Endothelial cell of umbilical vein (primary cell): ENCODE results near the gene PAQR6. TPM values are rescaled to one million over a fixed set of nuclear protein-coding genes. Genes with fewer than 3 reads are reported as not detected.

Source experiments
- BruUV-seq: library from RNA; stranded (reverse); fragments of 400-500 nt; replicated peaks from 2 replicates; lab custom pipeline; 2021; lab: Mats Ljungman, UMichigan
- CTCF ChIA-PET: fragments of 300-600, 350-600 bp; sonication (Branson Sonifier 250); formaldehyde crosslinking; loops from one replicate; lab custom pipeline; 2021; ENCODE audit warnings: antibody characterized with exemption, inconsistent platforms; lab: Charles Lee
- POLR2A ChIA-PET: fragments of 300-600, 350-600 bp; sonication (Branson Sonifier 250); formaldehyde crosslinking; loops from one replicate; lab custom pipeline; 2021; ENCODE audit warnings: antibody characterized with exemption, inconsistent platforms; lab: Charles Lee
- DNase-seq: peaks from one replicate; pipeline ENCODE4 v3.0.0-alpha.2; 2011; ENCODE audit warnings: low read depth, low spot score
- FAIRE-seq: peaks from 2 replicates; lab custom pipeline; 2011; peaks lifted over from hg19 to GRCh38; lab: Jason Lieb, UNC
- H2AFZ ChIP-seq: 2 replicates; pipeline ENCODE4 v1.6.0; 2012; ENCODE audit warnings: low read depth, low read length, control low read depth, inconsistent platforms
- H3K27ac ChIP-seq: 2 replicates; pipeline ENCODE4 v1.5.1; 2011; ENCODE audit warnings: low read depth, mild to moderate bottlenecking, control low read depth, low read length, moderate library complexity; ENCODE audit not compliant: insufficient read depth
- H3K27me3 ChIP-seq, 2 experiments: 2 replicates each; pipeline versions ENCODE4 v1.6.0 to v1.6.1; 2011; ENCODE audit warnings: low read length in 2 of 2, mixed read lengths in 1 of 2; ENCODE audit not compliant: control insufficient read depth in 2 of 2, insufficient read depth in 2 of 2
- H3K36me3 ChIP-seq, 2 experiments: 2 replicates in 1 of 2; 3 replicates in 1 of 2; pipeline ENCODE4 v1.5.1; 2011; ENCODE audit warnings: low read length in 2 of 2, mild to moderate bottlenecking in 1 of 2, moderate library complexity in 1 of 2; ENCODE audit not compliant: control insufficient read depth in 2 of 2, insufficient read depth in 2 of 2; ENCODE audit errors: extremely low read depth in 1 of 2
- H3K4me1 ChIP-seq: 3 replicates; pipeline ENCODE4 v1.5.1; 2011; ENCODE audit warnings: mild to moderate bottlenecking, low read length; ENCODE audit not compliant: control insufficient read depth, insufficient read depth; ENCODE audit errors: extremely low read depth
- H3K4me2 ChIP-seq: 2 replicates; pipeline ENCODE4 v1.6.1; 2011; ENCODE audit warnings: low read length, control low read depth, mixed read lengths; ENCODE audit not compliant: insufficient read depth
- H3K4me3 ChIP-seq, 3 experiments: fragments of 200-600 bp in 1 of 3; sonication (generic), shearing (Covaris generic) in 1 of 3; replicated peaks in 1 of 3; 2 replicates each; pipeline ENCODE4 v1.5.1; 2011 to 2016; ENCODE audit warnings: control low read depth in 3 of 3, low read length in 3 of 3, mild to moderate bottlenecking in 2 of 3, inconsistent platforms in 1 of 3, low read depth in 1 of 3, moderate library complexity in 1 of 3; ENCODE audit not compliant: insufficient read depth in 1 of 3
- H3K79me2 ChIP-seq: 2 replicates; pipeline ENCODE4 v1.6.0; 2012; ENCODE audit warnings: low read length, inconsistent platforms; ENCODE audit not compliant: control insufficient read depth, insufficient read depth
- H3K9ac ChIP-seq: replicated peaks from 2 replicates; pipeline ENCODE3; 2011; ENCODE audit warnings: low read length, control low read depth; ENCODE audit not compliant: insufficient read depth; ENCODE audit errors: extremely low read depth
- H3K9me1 ChIP-seq: replicated peaks from 3 replicates; pipeline ENCODE4 v1.6.0; 2011; ENCODE audit warnings: mild to moderate bottlenecking, low read length; ENCODE audit not compliant: control insufficient read depth, insufficient read depth; ENCODE audit errors: extremely low read depth
- H3K9me3 ChIP-seq: replicated peaks from 2 replicates; pipeline ENCODE4 v1.5.1; 2012; ENCODE audit warnings: low read length, inconsistent platforms; ENCODE audit not compliant: control insufficient read depth, insufficient read depth
- H4K20me1 ChIP-seq: replicated peaks from 2 replicates; pipeline ENCODE3; 2011; ENCODE audit warnings: mild to moderate bottlenecking, low read length; ENCODE audit not compliant: control insufficient read depth, insufficient read depth; ENCODE audit errors: extremely low read depth
- EZH2 ChIP-seq: IDR thresholded peaks from 2 replicates; pipeline ENCODE4 v1.6.1; 2012; ENCODE audit warnings: borderline replicate concordance, low read depth, mild to moderate bottlenecking, moderate library complexity, low read length, inconsistent platforms; ENCODE audit not compliant: severe bottlenecking
- FOS ChIP-seq: IDR thresholded peaks from 2 replicates; pipeline ENCODE4 v1.6.1; 2011; ENCODE audit warnings: mild to moderate bottlenecking, low read length, moderate library complexity, borderline replicate concordance; ENCODE audit not compliant: insufficient read depth
- GATA2 ChIP-seq: IDR thresholded peaks from 2 replicates; pipeline ENCODE4 v1.7.0; 2011; ENCODE audit warnings: low read depth, mild to moderate bottlenecking, moderate library complexity, mixed read lengths, low read length; ENCODE audit not compliant: insufficient read length, insufficient read depth
- JUN ChIP-seq: IDR thresholded peaks from 2 replicates; pipeline ENCODE4 v1.6.1; 2011; ENCODE audit warnings: borderline replicate concordance, low read depth; ENCODE audit not compliant: insufficient read length, insufficient read depth
- MYC ChIP-seq: IDR thresholded peaks from one replicate; pipeline ENCODE4 v1.6.1; 2011; ENCODE audit warnings: mild to moderate bottlenecking, low read depth, low read length
- POLR2A ChIP-seq: IDR thresholded peaks from 2 replicates; pipeline ENCODE4 v1.6.1; 2012; ENCODE audit warnings: low read depth, mild to moderate bottlenecking, control low read depth, low read length
- POLR2AphosphoS5 ChIP-seq: IDR thresholded peaks from 2 replicates; pipeline ENCODE4 v1.6.1; 2012; ENCODE audit warnings: low read depth, mild to moderate bottlenecking, control low read depth, low read length, moderate library complexity; ENCODE audit not compliant: insufficient read depth
- dilution Hi-C: fragments of 300-500 bp; cut with MboI; formaldehyde crosslinking; loops from one replicate; pipeline ENCODE4 v1.15.0; 2019; ENCODE audit warnings: low sequenced_read_pairs; ENCODE audit not compliant: extremely low pct_ligation_motif_present
- intact Hi-C: fragments of 100-400 bp; cut with micrococcal nuclease; formaldehyde crosslinking; loops from one replicate; pipeline ENCODE4 v1.10.0; 2022
- polyA plus RNA-seq, 4 experiments: library from polyadenylated mRNA; depleted of rRNA in 3 of 4; stranded (reverse) in 3 of 4; unstranded in 1 of 4; fragments of >200 nt; gene quantifications; 2 replicates each; pipeline versions ENCODE4 v1.2.1 to v1.2.3, GENCODE V29; 2011 to 2012; ENCODE audit warnings: missing spikeins in 1 of 4
- total RNA-seq: library from RNA; stranded (reverse); gene quantifications from 2 replicates; pipeline ENCODE4 v1.2.3, GENCODE V29; 2021
- TF ChIP-seq, protein P1 (sequence below), 2 donors: IDR thresholded peaks; 1 replicate in 1 of 2; 2 replicates in 1 of 2; pipeline ENCODE4 v1.5.1; 2011; ENCODE audit warnings: low read length in 2 of 2, mild to moderate bottlenecking in 2 of 2, moderate library complexity in 2 of 2, control low read depth in 1 of 2, inconsistent platforms in 1 of 2, low read depth in 1 of 2; ENCODE audit not compliant: insufficient read depth in 1 of 2; ENCODE audit errors: extremely low read depth in 1 of 2
- TF ChIP-seq, protein P2 (sequence below): IDR thresholded peaks from 2 replicates; pipeline ENCODE4 v1.6.1; 2011; ENCODE audit not compliant: insufficient read depth, insufficient read length

The PAQR6 gene
- total and polyA plus RNA-seq, 2 donors (not counting 3 experiments of a cell fraction or from before 2014, with no cell fraction given): 1.6 to 2.2 TPM

DNA sequence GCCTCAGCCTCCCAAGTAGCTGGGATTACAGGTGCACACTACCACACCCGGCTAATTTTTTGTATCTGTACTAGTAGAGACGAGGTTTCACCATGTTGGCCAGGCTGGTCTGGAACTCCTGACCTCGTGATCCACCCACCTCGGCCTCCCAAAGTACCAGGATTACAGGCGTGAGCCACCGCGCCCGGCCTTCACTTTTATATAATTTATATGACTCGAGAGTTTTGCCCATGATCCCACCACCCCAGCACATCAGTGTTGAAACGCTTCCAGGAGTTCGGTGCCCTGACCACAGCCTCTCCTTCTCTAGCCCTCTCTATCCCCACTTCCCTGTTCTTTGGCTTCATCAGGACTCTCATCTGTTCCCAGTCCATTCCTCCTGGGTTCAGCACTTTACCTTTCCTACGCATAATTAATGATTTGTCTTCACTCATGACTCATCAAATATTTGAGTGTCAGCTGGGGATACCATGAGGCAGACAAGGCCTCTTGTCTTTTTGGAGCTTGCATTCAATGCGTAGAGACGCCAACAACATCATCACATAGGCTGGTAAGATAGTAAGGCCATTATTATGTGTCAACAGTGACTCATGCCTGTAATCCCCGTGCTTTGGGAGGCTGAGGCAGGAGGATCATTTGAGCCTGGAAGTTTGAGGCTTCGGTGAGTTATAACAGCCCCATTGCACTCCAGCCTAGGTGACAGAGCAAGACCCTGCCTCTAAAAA, 33.7 kb downstream of the PAQR6 start:
- no TSS peak for BruUV-seq
- no peak overlapping the region for H3K9ac ChIP-seq
- H4K20me1 ChIP-seq: no peaks in the 10 kb centered on the region
- no peaks in the 10 kb centered on the region for H3K9me1 ChIP-seq
- peaks cover 0 to 9% of the 10 kb centered on the region in 2 experiments for H3K36me3 ChIP-seq
- peaks cover 8% of the 10 kb centered on the region for H3K79me2 ChIP-seq
- H3K27ac ChIP-seq: no peak overlapping the region
- CTCF ChIA-PET: interaction anchor here (3.1 to 4.6 kb wide), 2 partner anchors 10 to 67 kb away, joined by 28 to 43 read pairs; no protein-coding TSS in a partner anchor
- no peaks in the 10 kb centered on the region for H3K9me3 ChIP-seq
- FAIRE-seq (no peak), DNase-seq (no peak)
- POLR2A ChIA-PET: interaction anchor here (1.6 kb wide), 1 partner anchor 67 kb away, joined by 3 read pairs; no protein-coding TSS in a partner anchor
- H3K4me3 ChIP-seq: no peak overlapping the region
- dilution Hi-C loops: no loop called here
- no peak for TF ChIP-seq GATA2
- TF ChIP-seq MYC: no peak
- TF ChIP-seq, protein P1, sequence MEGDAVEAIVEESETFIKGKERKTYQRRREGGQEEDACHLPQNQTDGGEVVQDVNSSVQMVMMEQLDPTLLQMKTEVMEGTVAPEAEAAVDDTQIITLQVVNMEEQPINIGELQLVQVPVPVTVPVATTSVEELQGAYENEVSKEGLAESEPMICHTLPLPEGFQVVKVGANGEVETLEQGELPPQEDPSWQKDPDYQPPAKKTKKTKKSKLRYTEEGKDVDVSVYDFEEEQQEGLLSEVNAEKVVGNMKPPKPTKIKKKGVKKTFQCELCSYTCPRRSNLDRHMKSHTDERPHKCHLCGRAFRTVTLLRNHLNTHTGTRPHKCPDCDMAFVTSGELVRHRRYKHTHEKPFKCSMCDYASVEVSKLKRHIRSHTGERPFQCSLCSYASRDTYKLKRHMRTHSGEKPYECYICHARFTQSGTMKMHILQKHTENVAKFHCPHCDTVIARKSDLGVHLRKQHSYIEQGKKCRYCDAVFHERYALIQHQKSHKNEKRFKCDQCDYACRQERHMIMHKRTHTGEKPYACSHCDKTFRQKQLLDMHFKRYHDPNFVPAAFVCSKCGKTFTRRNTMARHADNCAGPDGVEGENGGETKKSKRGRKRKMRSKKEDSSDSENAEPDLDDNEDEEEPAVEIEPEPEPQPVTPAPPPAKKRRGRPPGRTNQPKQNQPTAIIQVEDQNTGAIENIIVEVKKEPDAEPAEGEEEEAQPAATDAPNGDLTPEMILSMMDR (IDR thresholded peaks at IDR 0.05; ENCODE audit: extremely low read depth in 1 of 2, insufficient read depth in 1 of 2, low read depth in 1 of 2, low read length in 2 of 2): no peak
- TF ChIP-seq FOS: no peak
- no peak for TF ChIP-seq JUN
- no peak for TF ChIP-seq POLR2AphosphoS5
- TF ChIP-seq EZH2: no peak
- TF ChIP-seq POLR2A: no peak
- TF ChIP-seq, protein P2, sequence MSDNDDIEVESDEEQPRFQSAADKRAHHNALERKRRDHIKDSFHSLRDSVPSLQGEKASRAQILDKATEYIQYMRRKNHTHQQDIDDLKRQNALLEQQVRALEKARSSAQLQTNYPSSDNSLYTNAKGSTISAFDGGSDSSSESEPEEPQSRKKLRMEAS: no peak
- no peak overlapping the region for H2AFZ ChIP-seq
- H3K4me2 ChIP-seq: peak overlapping the region; percentile 89
- intact Hi-C loops: loop anchor here (5.0 kb wide), 1 partner anchor 112 kb away; no protein-coding TSS in a partner anchor
- peaks cover 21% of the 10 kb centered on the region for H3K4me1 ChIP-seq
- H3K27me3 ChIP-seq: no peaks in the 10 kb centered on the region
